ENCODE results near the gene ZC3H4.

- no peak for TF ChIP-seq CTCF (conservative IDR thresholded peaks at IDR 0.05; ENCODE audit: low read depth in 2 of 2)
- TF ChIP-seq EZH2 (IDR thresholded peaks at IDR 0.05; ENCODE audit: low read depth, unreplicated experiment): no peak
- no peak for TF ChIP-seq EZH2phosphoT487 (IDR thresholded peaks at IDR 0.05; ENCODE audit: unreplicated experiment)
- TF ChIP-seq POLR2AphosphoS5 (IDR thresholded peaks at IDR 0.05; ENCODE audit: low read depth): no peak
- no peak for TF ChIP-seq CREB1 (CRISPR knock-in tag; IDR thresholded peaks at IDR 0.05; ENCODE audit: low read depth)
- TF ChIP-seq, protein P1, sequence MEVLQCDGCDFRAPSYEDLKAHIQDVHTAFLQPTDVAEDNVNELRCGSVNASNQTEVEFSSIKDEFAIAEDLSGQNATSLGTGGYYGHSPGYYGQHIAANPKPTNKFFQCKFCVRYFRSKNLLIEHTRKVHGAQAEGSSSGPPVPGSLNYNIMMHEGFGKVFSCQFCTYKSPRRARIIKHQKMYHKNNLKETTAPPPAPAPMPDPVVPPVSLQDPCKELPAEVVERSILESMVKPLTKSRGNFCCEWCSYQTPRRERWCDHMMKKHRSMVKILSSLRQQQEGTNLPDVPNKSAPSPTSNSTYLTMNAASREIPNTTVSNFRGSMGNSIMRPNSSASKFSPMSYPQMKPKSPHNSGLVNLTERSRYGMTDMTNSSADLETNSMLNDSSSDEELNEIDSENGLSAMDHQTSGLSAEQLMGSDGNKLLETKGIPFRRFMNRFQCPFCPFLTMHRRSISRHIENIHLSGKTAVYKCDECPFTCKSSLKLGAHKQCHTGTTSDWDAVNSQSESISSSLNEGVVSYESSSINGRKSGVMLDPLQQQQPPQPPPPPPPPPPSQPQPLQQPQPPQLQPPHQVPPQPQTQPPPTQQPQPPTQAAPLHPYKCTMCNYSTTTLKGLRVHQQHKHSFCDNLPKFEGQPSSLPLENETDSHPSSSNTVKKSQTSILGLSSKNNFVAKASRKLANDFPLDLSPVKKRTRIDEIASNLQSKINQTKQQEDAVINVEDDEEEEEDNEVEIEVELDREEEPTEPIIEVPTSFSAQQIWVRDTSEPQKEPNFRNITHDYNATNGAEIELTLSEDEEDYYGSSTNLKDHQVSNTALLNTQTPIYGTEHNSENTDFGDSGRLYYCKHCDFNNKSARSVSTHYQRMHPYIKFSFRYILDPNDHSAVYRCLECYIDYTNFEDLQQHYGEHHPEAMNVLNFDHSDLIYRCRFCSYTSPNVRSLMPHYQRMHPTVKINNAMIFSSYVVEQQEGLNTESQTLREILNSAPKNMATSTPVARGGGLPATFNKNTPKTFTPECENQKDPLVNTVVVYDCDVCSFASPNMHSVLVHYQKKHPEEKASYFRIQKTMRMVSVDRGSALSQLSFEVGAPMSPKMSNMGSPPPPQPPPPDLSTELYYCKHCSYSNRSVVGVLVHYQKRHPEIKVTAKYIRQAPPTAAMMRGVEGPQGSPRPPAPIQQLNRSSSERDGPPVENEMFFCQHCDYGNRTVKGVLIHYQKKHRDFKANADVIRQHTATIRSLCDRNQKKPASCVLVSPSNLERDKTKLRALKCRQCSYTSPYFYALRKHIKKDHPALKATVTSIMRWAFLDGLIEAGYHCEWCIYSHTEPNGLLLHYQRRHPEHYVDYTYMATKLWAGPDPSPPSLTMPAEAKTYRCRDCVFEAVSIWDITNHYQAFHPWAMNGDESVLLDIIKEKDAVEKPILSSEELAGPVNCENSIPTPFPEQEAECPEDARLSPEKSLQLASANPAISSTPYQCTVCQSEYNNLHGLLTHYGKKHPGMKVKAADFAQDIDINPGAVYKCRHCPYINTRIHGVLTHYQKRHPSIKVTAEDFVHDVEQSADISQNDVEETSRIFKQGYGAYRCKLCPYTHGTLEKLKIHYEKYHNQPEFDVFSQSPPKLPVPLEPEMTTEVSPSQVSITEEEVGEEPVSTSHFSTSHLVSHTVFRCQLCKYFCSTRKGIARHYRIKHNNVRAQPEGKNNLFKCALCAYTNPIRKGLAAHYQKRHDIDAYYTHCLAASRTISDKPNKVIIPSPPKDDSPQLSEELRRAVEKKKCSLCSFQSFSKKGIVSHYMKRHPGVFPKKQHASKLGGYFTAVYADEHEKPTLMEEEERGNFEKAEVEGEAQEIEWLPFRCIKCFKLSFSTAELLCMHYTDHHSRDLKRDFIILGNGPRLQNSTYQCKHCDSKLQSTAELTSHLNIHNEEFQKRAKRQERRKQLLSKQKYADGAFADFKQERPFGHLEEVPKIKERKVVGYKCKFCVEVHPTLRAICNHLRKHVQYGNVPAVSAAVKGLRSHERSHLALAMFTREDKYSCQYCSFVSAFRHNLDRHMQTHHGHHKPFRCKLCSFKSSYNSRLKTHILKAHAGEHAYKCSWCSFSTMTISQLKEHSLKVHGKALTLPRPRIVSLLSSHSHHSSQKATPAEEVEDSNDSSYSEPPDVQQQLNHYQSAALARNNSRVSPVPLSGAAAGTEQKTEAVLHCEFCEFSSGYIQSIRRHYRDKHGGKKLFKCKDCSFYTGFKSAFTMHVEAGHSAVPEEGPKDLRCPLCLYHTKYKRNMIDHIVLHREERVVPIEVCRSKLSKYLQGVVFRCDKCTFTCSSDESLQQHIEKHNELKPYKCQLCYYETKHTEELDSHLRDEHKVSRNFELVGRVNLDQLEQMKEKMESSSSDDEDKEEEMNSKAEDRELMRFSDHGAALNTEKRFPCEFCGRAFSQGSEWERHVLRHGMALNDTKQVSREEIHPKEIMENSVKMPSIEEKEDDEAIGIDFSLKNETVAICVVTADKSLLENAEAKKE (CRISPR knock-in tag; IDR thresholded peaks at IDR 0.05): no peak
Measured at GRCh38 chr19:47065242-47065641, 48.3 kb downstream of the ZC3H4 start.
